Motor neuron (in vitro differentiated cells): ENCODE data around the gene SGMS1. TPM values are rescaled to one million over a fixed set of nuclear protein-coding genes. Genes with fewer than 3 reads are reported as not detected.
A peak's percentile ranks its signal among the peaks of the same experiment; 100 is the strongest.

ENCODE experiments used
- ATAC-seq, 8 experiments: fragments of 200-7000 bp; cut with Tn5 transposase; replicated peaks in 6 of 8; 2 replicates each; pipeline ENCODE4 v1.8.0; 2021; ENCODE audit warnings: mild to moderate bottlenecking in 8 of 8, moderate library complexity in 8 of 8
- H3K27ac ChIP-seq, 2 donors: fragments of 250-450 bp; sonication (Bioruptor Pico); 2 replicates each; pipeline ENCODE4 v1.9.0; 2021; ENCODE audit warnings: antibody characterized with exemption in 2 of 2, mild to moderate bottlenecking in 2 of 2, moderate library complexity in 1 of 2
- H3K4me1 ChIP-seq, 2 donors: fragments of 250-450 bp; sonication (Bioruptor Pico); replicated peaks in 1 of 2; 2 replicates each; pipeline ENCODE4 v1.6.1; 2021; ENCODE audit warnings: antibody characterized with exemption in 2 of 2, mild to moderate bottlenecking in 2 of 2, moderate library complexity in 1 of 2
- H3K4me3 ChIP-seq, 5 donors: fragments of 250-450 bp; sonication (Bioruptor Pico); 2 replicates each; pipeline ENCODE4 v1.9.0; 2021; ENCODE audit warnings: antibody characterized with exemption in 5 of 5, mild to moderate bottlenecking in 5 of 5, moderate library complexity in 4 of 5
- WGBS, 10 experiments: fragments of 450-650 bp; shearing (Covaris generic); methylation state at CpG; one replicate each; pipeline ENCODE4 v1.0.0; 2022; 5-methylcytosine and 5-hydroxymethylcytosine counted together
- in situ Hi-C, 9 experiments: fragments of 400-800 bp; cut with MboI; loops; one replicate each; pipeline ENCODE4 v1.15.0; 2021; ENCODE audit warnings: low sequenced_read_pairs in 9 of 9, low pct_unique_long_range_greater_than_20kb in 2 of 9; ENCODE audit not compliant: unreplicated experiment in 9 of 9
- total RNA-seq, 8 experiments: library from RNA; unstranded; fragments of 300-600 nt; gene quantifications; 2 replicates each; pipeline versions ENCODE4 v1.2.3 to v1.2.4, GENCODE V29; 2022

The SGMS1 gene
- total RNA-seq, 8 experiments from 2014 or later: 8.5 to 31.0 (median 19.8) TPM

DNA sequence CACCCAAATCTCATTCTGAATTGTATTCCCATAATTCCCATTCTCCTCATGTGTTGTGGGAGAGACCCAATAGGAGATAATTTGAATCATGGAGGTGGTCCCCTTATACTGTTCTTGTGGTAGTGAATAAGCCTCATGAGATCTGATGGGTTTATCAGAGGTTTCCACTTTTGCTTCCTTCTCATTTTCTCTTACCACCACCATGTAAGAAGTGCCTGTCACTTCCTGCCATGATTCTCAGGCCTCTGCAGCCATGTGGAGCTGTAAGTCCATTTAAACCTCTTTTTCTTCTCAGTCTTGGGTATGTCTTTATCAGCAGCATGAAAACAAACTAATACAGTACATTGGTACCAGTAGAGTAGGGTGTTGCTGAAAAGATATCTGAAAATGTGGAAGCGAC is 274.2 kb downstream of the SGMS1 start:
- in situ Hi-C loops: no loop called here
- Histone ChIP-seq H3K4me1 (no peaks in the 10 kb centered on the region), H3K27ac (no peak overlapping the region), H3K4me3 (no peak overlapping the region)
- 80 to 100% (median 100%) methylated on average over 1 of the region's 1 CpG; no CpG with 5 or more reads in 2 of the 10 experiments for WGBS, 10 experiments
- no peak for ATAC-seq

DNA sequence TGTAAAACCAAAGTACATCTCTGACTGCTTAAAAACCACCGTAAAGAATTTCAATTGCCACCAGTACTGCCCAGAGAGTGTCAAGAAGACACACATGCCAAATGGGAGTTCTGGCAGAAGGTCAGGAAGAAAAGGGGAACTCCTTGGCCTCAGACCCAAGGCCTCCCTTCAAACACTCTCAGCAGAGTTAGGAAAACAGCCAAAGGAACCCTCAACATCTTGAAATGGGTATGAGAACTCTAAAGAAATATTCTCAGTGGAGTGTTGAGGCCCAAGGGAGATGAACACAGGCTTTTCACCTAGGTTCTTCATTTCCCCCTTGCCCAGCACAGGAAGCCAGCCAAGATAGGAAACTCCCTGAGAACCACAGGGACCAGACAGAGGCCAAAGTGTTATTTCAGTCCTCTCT is 276.4 kb downstream of the SGMS1 start:
- no peak for ATAC-seq
- WGBS, 10 experiments: 0 to 100% (median 100%) methylated on average over 1 of the region's 1 CpG; no CpG with 5 or more reads in 5 of the 10 experiments
- no peak overlapping the region for H3K27ac ChIP-seq
- in situ Hi-C loops: no loop called here
- no peaks in the 10 kb centered on the region for H3K4me1 ChIP-seq
- no peak overlapping the region for H3K4me3 ChIP-seq

DNA sequence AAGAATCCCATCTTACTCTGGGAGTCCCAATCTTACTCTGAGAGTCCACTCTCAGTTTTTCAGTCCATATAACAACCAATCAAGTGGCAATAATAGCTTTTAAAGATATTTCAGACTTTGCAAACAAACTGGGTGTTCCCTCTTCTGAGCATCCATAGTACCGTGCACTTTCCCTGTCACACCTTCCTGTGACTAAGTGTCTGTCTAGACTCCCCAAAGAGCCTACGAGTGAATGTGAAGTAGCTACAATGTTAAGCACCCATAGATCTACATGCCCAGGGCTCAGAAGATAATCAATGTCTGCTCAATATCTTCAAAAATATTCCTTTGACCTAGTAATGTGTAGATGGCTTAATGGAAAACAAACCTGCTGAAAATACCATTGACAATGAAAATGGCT is 276.8 kb downstream of the SGMS1 start:
- 30 to 100% (median 83%) methylated on average over 1 to 2 of the region's 2 CpGs; no CpG with 5 or more reads in 2 of the 10 experiments for WGBS, 10 experiments
- no peaks in the 10 kb centered on the region for H3K4me1 ChIP-seq
- in situ Hi-C loops: no loop called here
- peak in 2 of 8 experiments; percentile 28 to 51 for ATAC-seq
- no peak overlapping the region for H3K27ac ChIP-seq
- no peak overlapping the region for H3K4me3 ChIP-seq

DNA sequence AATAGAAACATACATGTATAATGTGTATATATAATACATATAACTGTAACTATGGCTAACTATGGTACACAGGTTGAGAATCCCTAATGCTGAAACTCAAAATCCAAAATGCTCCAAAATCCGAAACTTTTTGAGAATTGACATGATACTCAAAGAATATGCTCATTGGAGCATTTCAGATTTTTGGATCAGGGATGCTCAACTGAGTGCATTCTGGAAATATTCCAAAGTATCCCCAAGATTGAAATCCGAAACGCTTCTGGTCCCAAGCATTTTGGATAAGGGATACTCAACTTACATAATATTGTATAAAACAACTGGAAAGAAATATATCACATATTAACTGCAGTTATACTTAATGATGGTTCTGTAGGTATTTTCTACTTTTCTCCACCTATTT is 278.2 kb downstream of the SGMS1 start:
- no peak for ATAC-seq
- in situ Hi-C loops: no loop called here
- WGBS, 10 experiments: 0 to 85% (median 66%) methylated on average over 1 to 3 of the region's 3 CpGs; no CpG with 5 or more reads in 1 of the 10 experiments
- Histone ChIP-seq H3K4me1 (no peaks in the 10 kb centered on the region), H3K4me3 (no peak overlapping the region), H3K27ac (no peak overlapping the region)

DNA sequence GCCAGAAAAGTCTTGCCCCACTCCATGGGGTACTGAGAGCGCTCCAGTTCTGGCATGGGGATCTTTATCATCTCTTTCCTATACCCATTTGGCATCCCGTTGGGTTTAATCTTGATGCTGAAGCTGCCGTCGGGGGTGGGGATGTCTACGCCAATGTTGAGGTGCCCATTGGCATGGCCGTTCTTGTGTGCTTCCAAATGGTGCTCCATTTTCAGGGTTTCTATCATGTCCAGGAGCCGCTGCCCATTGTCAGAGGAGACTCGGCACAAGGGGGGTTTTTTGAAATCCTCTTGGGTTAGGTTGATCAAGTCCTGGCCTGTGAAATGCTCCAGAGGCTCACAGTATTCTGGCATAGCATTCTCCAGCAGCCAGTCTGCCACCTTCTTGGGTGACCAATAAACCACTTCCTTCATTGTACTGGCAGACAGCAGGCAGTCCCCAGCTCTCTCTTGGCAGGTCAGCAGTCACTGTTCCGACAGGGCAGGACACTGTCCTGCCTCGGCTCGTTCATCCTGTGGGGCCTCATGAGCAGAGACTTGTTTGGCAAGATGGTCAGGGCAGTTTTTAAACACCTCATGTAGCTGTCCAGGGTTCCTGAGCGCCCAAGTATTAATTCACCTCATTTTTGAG is 279.9 kb downstream of the SGMS1 start:
- in situ Hi-C loops: no loop called here
- WGBS, 10 experiments: 81 to 100% (median 96%) methylated on average over 2 to 6 of the region's 12 CpGs; no CpG with 5 or more reads in 1 of the 10 experiments
- no peaks in the 10 kb centered on the region for H3K4me1 ChIP-seq
- no peak for ATAC-seq
- no peak overlapping the region for H3K4me3 ChIP-seq
- no peak overlapping the region for H3K27ac ChIP-seq

DNA sequence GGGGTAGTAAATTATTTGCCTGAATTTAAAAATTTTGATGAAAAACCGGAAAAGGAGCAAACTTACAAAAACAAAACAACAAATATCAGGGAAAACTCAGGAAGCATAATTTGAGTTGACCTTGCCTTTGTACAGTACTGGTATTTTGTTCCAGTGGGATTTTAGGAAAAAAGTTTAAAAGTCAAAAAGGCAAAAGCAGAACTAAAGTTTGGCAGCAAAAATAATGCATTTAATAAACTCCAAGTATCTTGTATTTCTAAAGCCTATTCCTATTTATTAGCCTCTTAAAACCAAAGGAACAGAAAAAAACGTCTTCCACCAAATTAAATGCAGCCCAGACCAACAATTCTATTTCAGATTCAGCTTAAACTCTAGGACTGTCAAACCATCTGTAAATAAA is 281.8 kb downstream of the SGMS1 start:
- no peaks in the 10 kb centered on the region for H3K4me1 ChIP-seq
- H3K27ac ChIP-seq: no peak overlapping the region
- no peak for ATAC-seq
- 4 to 92% (median 73%) methylated on average over 2 of the region's 2 CpGs for WGBS, 10 experiments
- in situ Hi-C loops: no loop called here
- no peak overlapping the region for H3K4me3 ChIP-seq

DNA sequence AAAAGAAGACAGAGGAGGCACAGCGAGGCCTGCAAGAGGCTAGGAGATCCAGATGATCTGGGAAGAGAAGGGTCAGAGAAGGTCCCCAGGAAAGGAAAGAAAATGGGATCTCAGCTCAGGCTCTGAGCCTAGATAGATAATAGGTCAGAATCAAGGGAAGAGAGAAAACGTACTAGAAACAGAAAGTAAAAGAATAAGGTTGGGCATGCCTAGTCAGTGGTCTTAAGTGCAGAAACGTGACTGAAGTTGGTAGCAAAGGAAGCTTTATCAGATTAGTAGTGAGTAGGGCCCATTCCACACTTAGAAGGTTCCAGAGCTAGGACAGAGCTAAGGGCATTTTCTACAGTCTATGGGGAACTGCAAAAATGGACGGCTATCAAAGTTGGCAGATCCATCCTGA is 287.6 kb downstream of the SGMS1 start:
- H3K4me1 ChIP-seq: no peaks in the 10 kb centered on the region
- in situ Hi-C loops: no loop called here

DNA sequence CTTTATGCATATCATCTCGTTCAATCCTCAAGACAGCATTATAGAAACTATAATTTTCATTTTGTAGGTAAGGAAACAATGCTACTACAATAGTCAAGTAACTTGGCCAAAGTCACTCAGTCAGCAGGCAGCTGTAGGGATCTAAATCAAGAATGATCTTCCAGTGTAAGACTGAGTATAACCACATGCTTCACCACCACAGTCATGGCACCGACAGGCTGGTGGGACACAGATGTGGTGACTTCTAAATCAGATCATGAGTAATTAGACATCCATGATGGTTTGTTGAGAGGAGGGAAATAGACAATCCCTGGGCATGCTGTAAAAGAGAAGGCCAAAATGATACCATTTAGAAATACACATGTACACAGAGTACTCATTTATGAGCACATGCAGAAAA is 288.4 kb downstream of the SGMS1 start:
- ATAC-seq: no peak
- in situ Hi-C loops: no loop called here
- no peak overlapping the region for H3K4me3 ChIP-seq
- H3K4me1 ChIP-seq: no peaks in the 10 kb centered on the region
- WGBS, 10 experiments: 54 to 100% (median 94%) methylated on average over 1 to 2 of the region's 2 CpGs; no CpG with 5 or more reads in 3 of the 10 experiments
- no peak overlapping the region for H3K27ac ChIP-seq

More for the DNA sequence above, 287.6 kb downstream of the SGMS1 start:
- WGBS, 10 experiments: 48 to 100% (median 79%) methylated on average over 1 to 4 of the region's 4 CpGs; no CpG with 5 or more reads in 1 of the 10 experiments
- ATAC-seq: no peak
- H3K27ac ChIP-seq: no peak overlapping the region
- H3K4me3 ChIP-seq: no peak overlapping the region

DNA sequence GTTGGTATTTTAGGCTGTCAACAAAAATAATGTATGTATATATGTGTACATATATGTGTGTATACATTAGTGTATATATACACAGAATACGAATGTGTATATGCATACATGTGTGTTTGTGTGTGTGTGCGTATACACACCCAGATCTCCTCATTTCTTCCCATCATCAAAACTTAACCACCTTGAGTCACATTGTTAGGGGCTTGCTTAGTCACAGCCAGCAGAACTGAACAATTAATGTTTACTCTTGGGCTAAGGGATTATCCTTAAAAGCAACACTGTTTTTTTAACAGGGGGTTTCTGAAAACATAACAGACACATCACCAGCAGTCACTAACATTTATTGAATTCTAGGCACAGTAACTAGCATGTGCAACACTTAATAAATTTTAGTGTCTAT is 289.5 kb downstream of the SGMS1 start:
- WGBS, 10 experiments: 63 to 100% (median 87%) methylated on average over 1 to 2 of the region's 2 CpGs; no CpG with 5 or more reads in 4 of the 10 experiments
- no peak for ATAC-seq
- Histone ChIP-seq H3K4me3 (no peak overlapping the region), H3K27ac (no peak overlapping the region), H3K4me1 (no peaks in the 10 kb centered on the region)
- in situ Hi-C loops: no loop called here

DNA sequence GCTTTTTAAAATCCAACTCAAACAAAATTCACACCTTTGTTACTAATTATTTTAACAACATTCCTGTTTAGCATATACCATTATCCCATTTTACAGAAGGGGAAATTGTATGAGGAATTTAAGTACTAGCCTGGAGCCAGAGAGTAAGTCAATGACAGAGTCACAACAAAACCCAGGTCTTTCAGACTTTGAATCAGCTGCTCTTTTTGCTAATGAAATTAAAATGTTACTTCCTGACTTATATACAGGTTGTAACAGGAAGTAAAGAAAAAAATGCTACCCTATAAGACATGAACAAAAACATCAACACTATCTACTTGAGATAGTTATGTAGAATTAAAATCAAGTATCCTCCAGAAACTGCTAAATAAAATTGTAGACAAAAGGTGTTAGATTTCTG is 289.9 kb downstream of the SGMS1 start:
- no peaks in the 10 kb centered on the region for H3K4me1 ChIP-seq
- H3K27ac ChIP-seq: no peak overlapping the region
- no peak for ATAC-seq
- H3K4me3 ChIP-seq: no peak overlapping the region
- in situ Hi-C loops: no loop called here

DNA sequence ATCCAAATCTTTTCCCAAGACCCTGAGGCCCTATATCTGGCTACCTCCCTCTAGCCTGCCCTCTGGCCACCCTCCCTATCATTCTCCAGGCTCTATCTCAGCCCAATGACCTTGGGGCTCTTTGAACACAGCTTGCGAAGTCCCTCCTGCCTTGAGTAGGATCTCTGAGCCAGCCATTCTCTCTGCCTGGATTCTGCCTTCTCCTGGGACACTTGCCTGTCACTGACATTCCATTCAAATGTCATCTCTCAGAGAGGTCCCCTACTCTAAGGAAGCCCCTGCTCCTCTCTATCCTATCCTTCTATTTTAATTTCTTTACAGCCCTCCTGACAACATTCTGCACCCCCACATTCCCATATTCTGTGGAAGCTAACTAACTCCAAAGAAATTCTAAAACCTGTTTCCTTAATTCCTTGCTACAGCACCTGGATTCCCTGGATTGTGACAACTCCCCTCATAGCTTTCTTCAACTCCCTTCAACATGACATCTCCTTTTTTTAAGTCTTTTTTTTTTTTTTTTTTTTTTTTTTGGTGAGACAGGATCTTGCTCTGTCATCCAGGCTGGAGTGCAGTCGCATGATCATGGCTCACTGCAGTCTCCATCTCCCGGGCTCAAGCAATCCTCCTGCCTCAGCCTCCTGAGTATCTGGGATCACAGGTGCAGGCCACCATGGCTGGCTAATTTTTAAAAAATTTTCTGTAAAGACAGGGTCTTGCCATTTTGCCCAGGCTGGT is 291.5 kb downstream of the SGMS1 start:
- 80 to 100% (median 100%) methylated on average over 1 to 3 of the region's 3 CpGs; no CpG with 5 or more reads in 3 of the 10 experiments for WGBS, 10 experiments
- in situ Hi-C loops: no loop called here
- Histone ChIP-seq H3K27ac (no peak overlapping the region), H3K4me1 (no peaks in the 10 kb centered on the region), H3K4me3 (no peak overlapping the region)
- no peak for ATAC-seq

DNA sequence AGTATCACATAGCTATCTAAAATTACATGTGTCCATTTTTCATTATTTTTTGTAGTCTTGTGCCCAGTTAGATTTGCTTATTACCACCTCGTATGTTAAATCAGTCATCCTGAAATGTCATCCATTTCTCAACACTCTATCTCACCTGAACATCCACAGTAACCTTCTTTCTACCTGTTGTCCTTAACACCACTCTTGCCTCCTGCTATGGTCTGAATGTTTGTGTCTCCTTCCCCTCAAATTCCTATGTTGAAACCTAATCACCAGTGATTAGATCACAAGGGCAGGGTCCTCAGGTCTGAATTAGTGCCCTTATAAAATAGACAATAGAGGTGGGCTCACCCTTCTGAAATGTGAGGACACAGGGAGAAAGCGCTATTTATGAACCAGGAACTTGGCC is 292.3 kb downstream of the SGMS1 start:
- no peak overlapping the region for H3K4me3 ChIP-seq
- no peaks in the 10 kb centered on the region for H3K4me1 ChIP-seq
- 86 to 100% (median 100%) methylated on average over 1 to 2 of the region's 2 CpGs; no CpG with 5 or more reads in 2 of the 10 experiments for WGBS, 10 experiments
- no peak for ATAC-seq
- no peak overlapping the region for H3K27ac ChIP-seq
- in situ Hi-C loops: no loop called here

DNA sequence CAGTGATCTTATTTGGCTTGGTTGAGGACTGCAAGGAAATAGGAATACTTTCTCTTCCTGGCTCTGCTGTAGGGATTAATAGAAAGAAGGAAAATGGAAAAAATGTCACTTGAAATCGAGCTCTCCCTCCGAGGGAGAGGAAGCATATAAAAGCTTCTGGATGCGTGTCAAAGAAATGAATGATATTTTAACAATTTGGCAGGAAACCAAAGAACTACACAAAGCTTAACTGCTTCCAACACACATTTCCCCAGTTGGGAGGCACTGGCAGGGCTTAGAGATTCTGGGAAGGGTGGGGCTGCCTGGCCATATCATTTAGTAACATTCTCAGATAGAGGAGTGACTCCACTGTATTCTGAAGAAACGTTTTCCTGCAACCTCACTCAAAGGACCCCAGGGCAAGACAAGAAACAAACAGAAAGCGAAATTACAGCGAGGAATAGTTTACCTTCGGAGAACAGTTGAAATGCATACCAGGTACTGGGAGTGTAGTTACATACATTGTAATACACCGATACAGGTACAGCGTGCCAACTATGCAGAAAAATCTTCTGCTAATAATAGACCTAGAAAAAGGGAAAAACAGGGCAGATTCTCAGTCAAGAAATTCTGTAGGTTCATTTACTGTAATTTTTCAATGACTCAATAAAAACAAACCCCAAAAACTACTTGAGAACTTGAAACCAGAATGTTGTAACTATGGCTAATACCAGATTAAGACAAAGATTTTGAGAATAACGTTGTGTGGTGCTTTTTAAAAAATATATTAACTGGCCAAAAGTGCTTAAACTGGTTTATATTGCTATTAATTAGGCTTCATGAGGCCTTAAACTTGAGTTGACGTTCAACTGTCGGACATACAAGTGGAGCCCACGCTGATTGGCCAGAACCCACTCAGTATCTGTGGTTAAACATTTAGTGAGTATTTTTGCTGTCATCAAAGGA is 296.7 kb downstream of the SGMS1 start:
- ATAC-seq: peak in 4 of 8 experiments; percentile 49 to 86 (median 80)
- no peak overlapping the region for H3K4me3 ChIP-seq
- H3K27ac ChIP-seq: no peak overlapping the region
- 47 to 94% (median 80%) methylated on average over 5 to 13 of the region's 13 CpGs for WGBS, 10 experiments
- in situ Hi-C loops: no loop called here
- H3K4me1 ChIP-seq: peaks cover 0 to 1% of the 10 kb centered on the region in 2 donors
